SK-N-SH treated with all-trans-retinoic acid at 6 μM for 48 hours (cell line): ENCODE results near the gene PLEKHG3.

ENCODE experiments used
- ATAC-seq: fragments of 200-7000 bp; cut with Tn5 transposase; 3 replicates; pipeline ENCODE4 v1.9.1; 2020; ENCODE audit warnings: mild to moderate bottlenecking, moderate library complexity
- ARNTL ChIP-seq: fragments of 450-650 bp; formaldehyde crosslinking; IDR thresholded peaks from 2 replicates; pipeline ENCODE4 v1.5.0; 2020; ENCODE audit warnings: low read depth, mild to moderate bottlenecking, moderate library complexity, borderline replicate concordance
- BACH2 ChIP-seq: fragments of 250-450 bp; sonication (Bioruptor Pico); IDR thresholded peaks from 2 replicates; pipeline ENCODE4 v1.9.0; 2021; ENCODE audit warnings: mild to moderate bottlenecking, borderline replicate concordance
- CSDC2 ChIP-seq: fragments of 250-450 bp; sonication (Bioruptor Pico); IDR thresholded peaks from 2 replicates; pipeline ENCODE4 v1.5.0; 2020; ENCODE audit warnings: mild to moderate bottlenecking, moderate library complexity
- ESRRG ChIP-seq: fragments of 250-450 bp; sonication (Bioruptor Pico); IDR thresholded peaks from 2 replicates; pipeline ENCODE4 v1.6.1; 2021; ENCODE audit warnings: mild to moderate bottlenecking
- GLIS3 ChIP-seq: fragments of 250-450 bp; sonication (Bioruptor Pico); IDR thresholded peaks from 2 replicates; pipeline ENCODE4 v1.5.0; 2020; ENCODE audit warnings: mild to moderate bottlenecking, moderate library complexity
- ISL1 ChIP-seq: fragments of 250-450 bp; sonication (Bioruptor Pico); IDR thresholded peaks from 2 replicates; pipeline ENCODE4 v2.1.2; 2022; ENCODE audit warnings: mild to moderate bottlenecking, moderate library complexity
- OSR1 ChIP-seq: fragments of 250-450 bp; sonication (Bioruptor Pico); IDR thresholded peaks from 2 replicates; pipeline ENCODE4 v1.8.0; 2022; ENCODE audit warnings: moderate library complexity, mild to moderate bottlenecking, inconsistent platforms
- RARB ChIP-seq: fragments of 250-450 bp; sonication (Bioruptor Pico); IDR thresholded peaks from 2 replicates; pipeline ENCODE4 v1.8.0; 2021; ENCODE audit warnings: mild to moderate bottlenecking, moderate library complexity
- SNAI2 ChIP-seq: fragments of 250-450 bp; sonication (Bioruptor Pico); IDR thresholded peaks from 2 replicates; pipeline ENCODE4 v1.5.0; 2020; ENCODE audit warnings: mild to moderate bottlenecking, moderate library complexity
- TCF4 ChIP-seq: fragments of 250-450 bp; sonication (Bioruptor Pico); IDR thresholded peaks from 2 replicates; pipeline ENCODE4 v1.8.0; 2021; ENCODE audit warnings: mild to moderate bottlenecking, moderate library complexity, borderline replicate concordance
- TOX ChIP-seq: fragments of 250-450 bp; sonication (Bioruptor Pico); IDR thresholded peaks from 2 replicates; pipeline ENCODE4 v1.8.0; 2021; ENCODE audit warnings: mild to moderate bottlenecking, moderate library complexity, borderline replicate concordance
- ZC3H10 ChIP-seq: fragments of 250-450 bp; sonication (Bioruptor Pico); IDR thresholded peaks from 2 replicates; pipeline ENCODE4 v1.5.1; 2021; ENCODE audit warnings: mild to moderate bottlenecking, moderate library complexity
- ZFP30 ChIP-seq: fragments of 450-650 bp; formaldehyde crosslinking; IDR thresholded peaks from 2 replicates; pipeline ENCODE4 v1.5.0; 2022; ENCODE audit warnings: mild to moderate bottlenecking, moderate library complexity
- ZNF565 ChIP-seq: fragments of 450-650 bp; formaldehyde crosslinking; conservative IDR thresholded peaks from 2 replicates; pipeline ENCODE4 v1.5.0; 2020; ENCODE audit warnings: low read depth, mild to moderate bottlenecking, moderate library complexity
- ZNF70 ChIP-seq: fragments of 450-650 bp; formaldehyde crosslinking; IDR thresholded peaks from 2 replicates; pipeline ENCODE4 v1.5.0; 2020; ENCODE audit warnings: mild to moderate bottlenecking, moderate library complexity
- ZNF8 ChIP-seq: fragments of 450-650 bp; formaldehyde crosslinking; IDR thresholded peaks from 2 replicates; pipeline ENCODE4 v1.5.0; 2020; ENCODE audit warnings: mild to moderate bottlenecking, moderate library complexity
- TF ChIP-seq, protein P1 (sequence below): fragments of 250-450 bp; sonication (Bioruptor Pico); IDR thresholded peaks from 2 replicates; pipeline ENCODE4 v1.5.1; 2021; ENCODE audit warnings: mild to moderate bottlenecking, moderate library complexity
- TF ChIP-seq, protein P2 (sequence below): fragments of 250-450 bp; sonication (Bioruptor Pico); IDR thresholded peaks from 2 replicates; pipeline ENCODE4 v1.5.1; 2020; ENCODE audit warnings: low read depth, mild to moderate bottlenecking, moderate library complexity
- TF ChIP-seq, protein P3 (sequence below): fragments of 250-450 bp; sonication (Bioruptor Pico); IDR thresholded peaks from 2 replicates; pipeline ENCODE4 v1.8.0; 2021; ENCODE audit warnings: low read depth, mild to moderate bottlenecking, moderate library complexity, borderline replicate concordance
- TF ChIP-seq, protein P4 (sequence below): fragments of 250-450 bp; sonication (Bioruptor Pico); IDR thresholded peaks from 2 replicates; pipeline ENCODE4 v1.5.0; 2020; ENCODE audit warnings: mild to moderate bottlenecking, moderate library complexity

PLEKHG3 gene

DNA sequence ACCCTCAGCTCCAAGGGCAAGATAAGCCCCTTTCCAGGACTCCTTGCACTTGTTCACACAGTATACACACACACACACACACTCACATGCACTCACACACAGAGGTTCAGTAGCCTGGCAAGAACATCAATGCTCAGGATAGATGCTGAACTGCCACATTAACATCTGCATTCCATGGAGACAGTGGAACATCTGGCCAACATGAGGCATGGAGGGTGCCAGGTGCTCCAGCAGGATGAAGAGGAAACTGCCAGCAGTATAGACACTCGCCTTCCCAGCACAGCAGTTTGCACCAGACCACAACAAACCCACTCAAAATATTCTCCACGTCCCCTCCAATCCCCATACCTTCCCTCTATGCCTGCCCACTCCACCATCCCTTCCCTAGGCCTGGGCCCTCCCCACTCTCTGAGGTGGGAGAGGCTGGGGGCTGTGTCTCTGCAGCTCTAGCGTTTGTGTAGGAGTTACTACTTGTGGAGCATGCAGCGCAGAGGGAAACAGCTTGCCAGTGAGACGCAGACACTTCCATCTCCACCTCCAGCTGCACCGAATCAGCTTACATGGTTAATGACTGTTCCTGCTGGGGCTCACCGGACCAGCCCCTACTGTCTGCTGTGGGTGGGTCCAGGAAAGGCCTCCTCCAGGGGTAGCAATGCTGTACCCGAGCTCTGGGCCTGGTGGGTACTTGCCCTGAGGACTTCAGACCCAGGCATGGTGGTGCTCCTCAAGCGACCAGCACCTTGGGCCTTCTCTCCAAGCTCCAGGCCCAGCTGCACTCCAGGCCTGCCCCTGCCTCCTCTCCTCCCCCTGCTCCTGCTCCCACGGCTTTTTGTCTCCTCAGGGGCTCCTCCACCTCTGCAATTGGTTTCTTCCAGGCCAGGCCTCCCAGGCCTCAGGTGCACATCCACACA is 18.6 kb upstream of the PLEKHG3 start (continued):
- TF ChIP-seq, protein P1, sequence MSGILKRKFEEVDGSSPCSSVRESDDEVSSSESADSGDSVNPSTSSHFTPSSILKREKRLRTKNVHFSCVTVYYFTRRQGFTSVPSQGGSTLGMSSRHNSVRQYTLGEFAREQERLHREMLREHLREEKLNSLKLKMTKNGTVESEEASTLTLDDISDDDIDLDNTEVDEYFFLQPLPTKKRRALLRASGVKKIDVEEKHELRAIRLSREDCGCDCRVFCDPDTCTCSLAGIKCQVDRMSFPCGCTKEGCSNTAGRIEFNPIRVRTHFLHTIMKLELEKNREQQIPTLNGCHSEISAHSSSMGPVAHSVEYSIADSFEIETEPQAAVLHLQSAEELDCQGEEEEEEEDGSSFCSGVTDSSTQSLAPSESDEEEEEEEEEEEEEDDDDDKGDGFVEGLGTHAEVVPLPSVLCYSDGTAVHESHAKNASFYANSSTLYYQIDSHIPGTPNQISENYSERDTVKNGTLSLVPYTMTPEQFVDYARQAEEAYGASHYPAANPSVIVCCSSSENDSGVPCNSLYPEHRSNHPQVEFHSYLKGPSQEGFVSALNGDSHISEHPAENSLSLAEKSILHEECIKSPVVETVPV (CRISPR knock-in tag): no peak
- TF ChIP-seq ZC3H10 (CRISPR knock-in tag): no peak
- no peak for TF ChIP-seq ISL1 (CRISPR knock-in tag)
- TF ChIP-seq ZNF70 (CRISPR knock-in tag): no peak
- no peak for TF ChIP-seq CSDC2 (CRISPR knock-in tag)
- no peak for TF ChIP-seq GLIS3 (CRISPR knock-in tag)
- TF ChIP-seq ESRRG (CRISPR knock-in tag): no peak
- TF ChIP-seq ZNF8 (CRISPR knock-in tag): no peak
- no peak for TF ChIP-seq BACH2 (CRISPR knock-in tag)
- TF ChIP-seq, protein P2, sequence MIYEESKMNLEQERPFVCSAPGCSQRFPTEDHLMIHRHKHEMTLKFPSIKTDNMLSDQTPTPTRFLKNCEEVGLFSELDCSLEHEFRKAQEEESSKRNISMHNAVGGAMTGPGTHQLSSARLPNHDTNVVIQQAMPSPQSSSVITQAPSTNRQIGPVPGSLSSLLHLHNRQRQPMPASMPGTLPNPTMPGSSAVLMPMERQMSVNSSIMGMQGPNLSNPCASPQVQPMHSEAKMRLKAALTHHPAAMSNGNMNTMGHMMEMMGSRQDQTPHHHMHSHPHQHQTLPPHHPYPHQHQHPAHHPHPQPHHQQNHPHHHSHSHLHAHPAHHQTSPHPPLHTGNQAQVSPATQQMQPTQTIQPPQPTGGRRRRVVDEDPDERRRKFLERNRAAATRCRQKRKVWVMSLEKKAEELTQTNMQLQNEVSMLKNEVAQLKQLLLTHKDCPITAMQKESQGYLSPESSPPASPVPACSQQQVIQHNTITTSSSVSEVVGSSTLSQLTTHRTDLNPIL (CRISPR knock-in tag): no peak
- no peak for TF ChIP-seq SNAI2 (CRISPR knock-in tag)
- TF ChIP-seq RARB (CRISPR knock-in tag): no peak
- no peak for TF ChIP-seq ARNTL (CRISPR knock-in tag)

DNA sequence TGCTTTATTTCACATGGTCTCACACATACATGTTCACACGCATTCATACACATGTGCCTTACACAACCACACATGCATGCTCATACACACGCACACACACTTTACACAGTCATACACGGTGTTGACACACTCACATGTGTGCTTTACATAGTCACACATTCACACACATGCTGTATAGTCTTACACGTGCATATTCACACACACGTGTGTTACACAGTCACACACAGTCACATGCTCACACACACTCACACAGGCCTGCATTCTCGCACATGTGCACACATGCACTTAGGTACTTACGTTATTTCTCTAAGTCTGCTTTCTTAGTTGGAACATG is 18.0 kb upstream of the PLEKHG3 start:
- no peak for ATAC-seq
- TF ChIP-seq, protein P1 (CRISPR knock-in tag): no peak
- no peak for TF ChIP-seq CSDC2 (CRISPR knock-in tag)
- no peak for TF ChIP-seq TOX (CRISPR knock-in tag)
- TF ChIP-seq ESRRG (CRISPR knock-in tag): no peak
- TF ChIP-seq TCF4 (CRISPR knock-in tag): no peak
- TF ChIP-seq, all 23 proteins: peak for 0

DNA sequence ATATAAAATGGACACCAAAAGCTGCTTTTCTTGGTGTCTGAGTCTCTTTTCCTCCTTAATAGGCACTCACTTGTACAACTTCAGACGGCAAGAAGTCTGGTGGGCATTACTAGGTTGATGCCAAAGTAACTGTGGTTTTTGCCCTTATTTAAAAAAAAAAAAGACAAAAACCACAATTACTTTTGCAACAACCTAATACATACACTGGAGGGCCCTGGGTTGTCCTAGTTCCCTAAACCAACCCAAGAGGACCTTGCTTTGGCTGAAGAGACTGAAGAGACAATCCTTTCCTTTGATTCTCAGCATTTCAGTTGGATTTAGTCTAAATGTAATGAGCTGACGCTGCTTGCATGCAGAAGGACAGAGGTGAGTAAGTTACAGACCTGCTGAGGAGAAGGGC is 16.2 kb upstream of the PLEKHG3 start:
- no peak for ATAC-seq
- TF ChIP-seq ZC3H10 (CRISPR knock-in tag) (no peak), SNAI2 (CRISPR knock-in tag) (no peak), TCF4 (CRISPR knock-in tag) (no peak), RARB (CRISPR knock-in tag) (no peak), ZFP30 (CRISPR knock-in tag) (no peak), OSR1 (CRISPR knock-in tag) (no peak), TOX (CRISPR knock-in tag) (no peak), ZNF565 (CRISPR knock-in tag) (no peak), ESRRG (CRISPR knock-in tag) (no peak), ISL1 (CRISPR knock-in tag) (no peak), BACH2 (CRISPR knock-in tag) (no peak), GLIS3 (CRISPR knock-in tag) (no peak)
- TF ChIP-seq, protein P3, sequence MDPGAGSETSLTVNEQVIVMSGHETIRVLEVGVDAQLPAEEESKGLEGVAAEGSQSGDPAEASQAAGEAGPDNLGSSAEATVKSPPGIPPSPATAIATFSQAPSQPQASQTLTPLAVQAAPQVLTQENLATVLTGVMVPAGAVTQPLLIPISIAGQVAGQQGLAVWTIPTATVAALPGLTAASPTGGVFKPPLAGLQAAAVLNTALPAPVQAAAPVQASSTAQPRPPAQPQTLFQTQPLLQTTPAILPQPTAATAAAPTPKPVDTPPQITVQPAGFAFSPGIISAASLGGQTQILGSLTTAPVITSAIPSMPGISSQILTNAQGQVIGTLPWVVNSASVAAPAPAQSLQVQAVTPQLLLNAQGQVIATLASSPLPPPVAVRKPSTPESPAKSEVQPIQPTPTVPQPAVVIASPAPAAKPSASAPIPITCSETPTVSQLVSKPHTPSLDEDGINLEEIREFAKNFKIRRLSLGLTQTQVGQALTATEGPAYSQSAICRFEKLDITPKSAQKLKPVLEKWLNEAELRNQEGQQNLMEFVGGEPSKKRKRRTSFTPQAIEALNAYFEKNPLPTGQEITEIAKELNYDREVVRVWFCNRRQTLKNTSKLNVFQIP (CRISPR knock-in tag): no peak
- TF ChIP-seq, protein P2 (CRISPR knock-in tag): no peak

DNA sequence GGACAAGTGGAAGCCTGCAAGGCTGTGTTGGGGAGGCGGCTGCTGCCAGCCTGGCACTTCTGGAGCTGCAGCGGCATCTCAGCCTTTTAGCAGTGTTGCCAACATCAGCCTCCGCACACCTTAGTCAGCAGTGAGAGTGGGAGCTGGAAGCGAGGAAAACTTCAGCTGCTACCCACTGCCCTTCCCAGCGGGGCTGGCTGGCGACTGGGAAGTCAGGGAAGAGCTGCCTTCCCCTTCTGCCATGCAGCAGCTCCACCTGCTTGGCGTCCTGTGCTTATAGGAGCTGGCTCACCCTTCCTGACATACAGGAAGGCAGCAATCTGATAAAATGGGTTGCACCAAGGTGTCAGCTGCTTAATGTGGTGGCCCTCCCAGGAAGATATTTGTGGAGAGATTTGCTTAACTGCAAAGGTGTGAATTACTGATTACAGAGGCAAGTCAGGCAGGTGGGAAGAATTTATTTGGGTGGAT is 15.4 kb upstream of the PLEKHG3 start:
- ATAC-seq: no peak
- no peak for TF ChIP-seq ZNF8 (CRISPR knock-in tag)
- TF ChIP-seq OSR1 (CRISPR knock-in tag): no peak
- TF ChIP-seq, protein P4, sequence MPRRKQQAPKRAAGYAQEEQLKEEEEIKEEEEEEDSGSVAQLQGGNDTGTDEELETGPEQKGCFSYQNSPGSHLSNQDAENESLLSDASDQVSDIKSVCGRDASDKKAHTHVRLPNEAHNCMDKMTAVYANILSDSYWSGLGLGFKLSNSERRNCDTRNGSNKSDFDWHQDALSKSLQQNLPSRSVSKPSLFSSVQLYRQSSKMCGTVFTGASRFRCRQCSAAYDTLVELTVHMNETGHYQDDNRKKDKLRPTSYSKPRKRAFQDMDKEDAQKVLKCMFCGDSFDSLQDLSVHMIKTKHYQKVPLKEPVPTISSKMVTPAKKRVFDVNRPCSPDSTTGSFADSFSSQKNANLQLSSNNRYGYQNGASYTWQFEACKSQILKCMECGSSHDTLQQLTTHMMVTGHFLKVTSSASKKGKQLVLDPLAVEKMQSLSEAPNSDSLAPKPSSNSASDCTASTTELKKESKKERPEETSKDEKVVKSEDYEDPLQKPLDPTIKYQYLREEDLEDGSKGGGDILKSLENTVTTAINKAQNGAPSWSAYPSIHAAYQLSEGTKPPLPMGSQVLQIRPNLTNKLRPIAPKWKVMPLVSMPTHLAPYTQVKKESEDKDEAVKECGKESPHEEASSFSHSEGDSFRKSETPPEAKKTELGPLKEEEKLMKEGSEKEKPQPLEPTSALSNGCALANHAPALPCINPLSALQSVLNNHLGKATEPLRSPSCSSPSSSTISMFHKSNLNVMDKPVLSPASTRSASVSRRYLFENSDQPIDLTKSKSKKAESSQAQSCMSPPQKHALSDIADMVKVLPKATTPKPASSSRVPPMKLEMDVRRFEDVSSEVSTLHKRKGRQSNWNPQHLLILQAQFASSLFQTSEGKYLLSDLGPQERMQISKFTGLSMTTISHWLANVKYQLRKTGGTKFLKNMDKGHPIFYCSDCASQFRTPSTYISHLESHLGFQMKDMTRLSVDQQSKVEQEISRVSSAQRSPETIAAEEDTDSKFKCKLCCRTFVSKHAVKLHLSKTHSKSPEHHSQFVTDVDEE (CRISPR knock-in tag): no peak
- no peak for TF ChIP-seq BACH2 (CRISPR knock-in tag)
- TF ChIP-seq ESRRG (CRISPR knock-in tag): no peak
- TF ChIP-seq ISL1 (CRISPR knock-in tag): no peak
- no peak for TF ChIP-seq CSDC2 (CRISPR knock-in tag)
- no peak for TF ChIP-seq TOX (CRISPR knock-in tag)
- TF ChIP-seq, protein P2 (CRISPR knock-in tag): no peak
